Body of pancreas (tissue), 4 donors: Measurements from ENCODE around the gene SIK2. TPM values are rescaled to one million over a fixed set of nuclear protein-coding genes. Genes with fewer than 3 reads are reported as not detected.

Experiments used
- ATAC-seq: fragments of 150-250 bp; one replicate; pipeline ENCODE4 v1.9.1; 2016
- DNase-seq, 4 donors: peaks; one replicate each; pipeline ENCODE4 v3.0.0-alpha.2; 2019
- H3K27ac ChIP-seq, 4 donors: fragments of 200-600 bp; sonication (generic); 1 replicate in 3 of 4; 2 replicates in 1 of 4; pipeline versions ENCODE4 v1.5.1 to v1.6.1; 2016 to 2019; ENCODE audit warnings: mild to moderate bottlenecking in 1 of 4, mixed read lengths in 1 of 4, moderate library complexity in 1 of 4
- H3K27me3 ChIP-seq, 2 donors: fragments of 200-600 bp; sonication (generic); one replicate each; pipeline ENCODE4 v1.6.0; 2016; ENCODE audit warnings: mild to moderate bottlenecking in 1 of 2
- H3K36me3 ChIP-seq, 2 donors: fragments of 200-600 bp; sonication (generic); replicated peaks in 1 of 2; 2 replicates each; pipeline ENCODE4 v1.5.1; 2016; ENCODE audit warnings: low read depth in 2 of 2; ENCODE audit not compliant: insufficient read depth in 1 of 2
- H3K4me1 ChIP-seq: fragments of 200-600 bp; sonication (generic); one replicate; pipeline ENCODE4 v1.6.0; 2016
- H3K4me3 ChIP-seq, 2 donors: fragments of 200-600 bp; sonication (generic); 1 replicate in 1 of 2; 2 replicates in 1 of 2; pipeline ENCODE4 v1.5.1; 2016 to 2019
- H3K9me3 ChIP-seq, 3 donors: fragments of 200-600 bp; sonication (generic); 1 replicate in 2 of 3; 2 replicates in 1 of 3; pipeline ENCODE4 v1.5.1; 2016
- CTCF ChIP-seq, 7 experiments: fragments of 450-650 bp in 4 of 7; fragments of 200-600 bp in 3 of 7; sonication (generic) in 3 of 7; IDR thresholded peaks; one replicate each; pipeline ENCODE4 v1.5.1; 2016 to 2019; ENCODE audit warnings: antibody characterized with exemption in 7 of 7
- POLR2A ChIP-seq, 3 donors: fragments of 450-650 bp; IDR thresholded peaks; one replicate each; pipeline ENCODE4 v1.6.1; 2016; ENCODE audit warnings: antibody characterized with exemption in 3 of 3, mild to moderate bottlenecking in 2 of 3
- WGBS, 2 donors: methylation state at CpG; one replicate each; pipeline ENCODE4 v1.1.5; 2017; 5-methylcytosine and 5-hydroxymethylcytosine counted together
- intact Hi-C: fragments of 100-400 bp; cut with DNase I; formaldehyde crosslinking; loops from one replicate; pipeline ENCODE4 v1.15.1; 2023
- total RNA-seq, 2 donors: library from RNA; depleted of rRNA; stranded (reverse); fragments of >200 nt; gene quantifications; one replicate each; pipeline ENCODE4 v1.1.0, GENCODE V29; 2016

SIK2 gene
- total RNA-seq, 2 donors from 2014 or later: 15.3 to 16.5 TPM

DNA sequence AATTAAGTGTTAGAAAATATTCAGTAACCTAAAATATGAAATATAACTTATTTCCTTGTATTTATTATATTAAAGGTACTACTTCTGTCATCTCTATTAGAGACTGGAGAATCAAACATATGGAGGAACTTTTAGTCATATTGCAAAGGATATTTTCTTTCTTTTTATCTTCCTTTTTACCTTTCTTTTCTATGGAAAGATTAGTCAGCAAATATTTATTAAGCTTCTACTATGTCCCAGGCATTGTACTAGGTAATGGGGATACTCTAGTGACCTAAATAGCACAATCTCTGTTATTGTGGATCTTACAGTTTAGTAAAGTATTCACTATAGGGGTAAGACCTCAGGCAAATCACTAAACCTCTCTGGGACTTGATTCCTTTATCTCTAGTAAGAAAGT, 18.3 kb downstream of the SIK2 start:
- no peak for ATAC-seq
- H3K4me1 ChIP-seq: peaks cover 32% of the 10 kb centered on the region
- H3K27me3 ChIP-seq: no peaks in the 10 kb centered on the region
- DNase-seq: no peak
- TF ChIP-seq POLR2A (IDR thresholded peaks at IDR 0.05) (no peak), CTCF (IDR thresholded peaks at IDR 0.05) (no peak)
- H3K9me3 ChIP-seq: no peaks in the 10 kb centered on the region
- H3K27ac ChIP-seq: no peak overlapping the region
- intact Hi-C loops: no loop called here
- no peak overlapping the region for H3K4me3 ChIP-seq
- H3K36me3 ChIP-seq: peaks cover 6 to 11% of the 10 kb centered on the region in 2 donors

GRCh38 chr11:111623527-111624030, 21.3 kb downstream of the SIK2 start:
- Histone ChIP-seq H3K27me3 (no peaks in the 10 kb centered on the region), H3K36me3 (peaks cover 0 to 3% of the 10 kb centered on the region in 2 donors), H3K27ac (peak overlapping the region in 3 of 4 donors; percentile 4 to 52 (median 13)), H3K4me1 (peaks cover 49% of the 10 kb centered on the region), H3K4me3 (no peak overlapping the region), H3K9me3 (no peaks in the 10 kb centered on the region)
- DNase-seq (peak; percentile 39 to 71 (median 52)), ATAC-seq (peak; percentile 94)
- 39 to 46% methylated on average over 4 of the region's 4 CpGs for WGBS, 2 donors
- peak in 1 of 3 donors; percentile 8 for TF ChIP-seq POLR2A (IDR thresholded peaks at IDR 0.05)
- no peak for TF ChIP-seq CTCF (IDR thresholded peaks at IDR 0.05)
- intact Hi-C loops: no loop called here

- WGBS, 2 donors: 80 to 88% methylated on average over 2 of the region's 2 CpGs
- H3K4me3 ChIP-seq: no peak overlapping the region
- H3K27ac ChIP-seq: no peak overlapping the region
- intact Hi-C loops: no loop called here
- TF ChIP-seq POLR2A (IDR thresholded peaks at IDR 0.05) (no peak), CTCF (IDR thresholded peaks at IDR 0.05) (no peak)
- H3K36me3 ChIP-seq: peaks cover 0 to 3% of the 10 kb centered on the region in 2 donors
- H3K27me3 ChIP-seq: no peaks in the 10 kb centered on the region
- peaks cover 52% of the 10 kb centered on the region for H3K4me1 ChIP-seq
- H3K9me3 ChIP-seq: no peaks in the 10 kb centered on the region
- DNase-seq (no peak), ATAC-seq (no peak)
Measured at GRCh38 chr11:111624608-111625007, 22.4 kb downstream of the SIK2 start.

GRCh38 chr11:111627591-111627990, 25.3 kb downstream of the SIK2 start:
- no peak for ATAC-seq
- no peak for TF ChIP-seq POLR2A (IDR thresholded peaks at IDR 0.05)
- no peak for TF ChIP-seq CTCF (IDR thresholded peaks at IDR 0.05)
- Histone ChIP-seq H3K4me3 (no peak overlapping the region), H3K27me3 (no peaks in the 10 kb centered on the region), H3K9me3 (no peaks in the 10 kb centered on the region), H3K4me1 (peaks cover 58% of the 10 kb centered on the region), H3K27ac (peak overlapping the region in 1 of 4 donors; percentile 15), H3K36me3 (peaks cover 0 to 3% of the 10 kb centered on the region in 2 donors)
- DNase-seq: no peak
- 82 to 83% methylated on average over 1 of the region's 1 CpG for WGBS, 2 donors
- intact Hi-C loops: no loop called here

- Histone ChIP-seq H3K4me3 (no peak overlapping the region), H3K36me3 (peaks cover 0 to 3% of the 10 kb centered on the region in 2 donors), H3K4me1 (peaks cover 59% of the 10 kb centered on the region), H3K27ac (no peak overlapping the region), H3K27me3 (no peaks in the 10 kb centered on the region), H3K9me3 (no peaks in the 10 kb centered on the region)
- TF ChIP-seq CTCF (IDR thresholded peaks at IDR 0.05): no peak
- no peak for TF ChIP-seq POLR2A (IDR thresholded peaks at IDR 0.05)
- ATAC-seq (no peak), DNase-seq (no peak)
- intact Hi-C loops: no loop called here
- WGBS, 2 donors: 64 to 72% methylated on average over 2 of the region's 2 CpGs
Measured at GRCh38 chr11:111629499-111629898, 27.2 kb downstream of the SIK2 start.
